CD4-positive, alpha-beta T cell treated with Interleukin-15 for 4 hours (primary cell): ENCODE measurements around the gene CACNG4.

Source experiments
- DNase-seq: peaks from one replicate; pipeline ENCODE4 v3.0.0-alpha.2; 2020; ENCODE audit warnings: low spot score

Gene CACNG4

GRCh38 chr17:66963909-66964771, at the start of gene CACNG4:
CACNG4 (plus strand) TSS chr17:66964707; CDS start chr17:66964912, 205 bp downstream.
- no peak for DNase-seq

GRCh38 chr17:66915204-66915611, 49.3 kb upstream of the CACNG4 start:
- no peak for DNase-seq

DNA sequence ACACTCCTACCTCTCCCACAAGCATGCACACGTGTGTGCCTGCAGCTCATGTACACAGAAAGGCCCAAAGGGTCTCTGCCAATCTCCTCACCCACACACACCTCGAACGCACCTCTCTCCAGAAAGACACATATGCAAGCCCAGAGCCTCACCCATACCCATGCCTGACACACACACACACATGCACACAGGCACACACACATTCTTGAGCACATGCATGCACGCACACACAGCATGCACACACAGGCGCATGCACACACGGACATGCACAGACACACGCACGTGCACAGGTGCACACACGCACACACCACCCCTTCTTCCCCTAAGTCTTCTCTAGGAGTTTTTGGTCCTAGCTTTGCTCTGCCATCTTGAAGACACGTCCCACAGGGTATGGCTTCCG, 48.7 kb upstream of the CACNG4 start:
- DNase-seq, result no peak

- no peak for DNase-seq
Observed at GRCh38 chr17:66916946-66917345, 47.6 kb upstream of the CACNG4 start.

DNA sequence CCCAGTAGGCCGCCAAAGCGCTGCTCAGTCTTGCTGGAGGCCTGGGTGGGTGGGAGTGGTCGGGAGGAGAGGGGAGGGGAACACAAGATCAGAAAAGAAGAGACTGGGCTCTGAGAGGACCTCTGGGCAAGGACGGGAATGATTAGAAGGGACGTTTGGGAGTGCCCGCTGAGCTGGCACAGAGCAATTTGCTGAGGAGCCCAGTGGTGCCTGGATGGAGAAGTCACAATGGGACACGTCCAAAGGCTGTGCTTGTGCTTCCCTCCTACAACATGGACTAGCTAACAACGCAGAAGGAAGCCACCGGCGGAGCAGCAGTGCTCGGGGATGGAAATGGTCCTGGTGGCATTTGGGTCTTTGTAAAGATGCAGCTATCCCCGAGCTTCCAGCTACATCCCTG, 45.6 kb upstream of the CACNG4 start:
- DNase-seq, result no peak

- no peak for DNase-seq
Observed at GRCh38 chr17:66920435-66920834, 44.1 kb upstream of the CACNG4 start.

DNA sequence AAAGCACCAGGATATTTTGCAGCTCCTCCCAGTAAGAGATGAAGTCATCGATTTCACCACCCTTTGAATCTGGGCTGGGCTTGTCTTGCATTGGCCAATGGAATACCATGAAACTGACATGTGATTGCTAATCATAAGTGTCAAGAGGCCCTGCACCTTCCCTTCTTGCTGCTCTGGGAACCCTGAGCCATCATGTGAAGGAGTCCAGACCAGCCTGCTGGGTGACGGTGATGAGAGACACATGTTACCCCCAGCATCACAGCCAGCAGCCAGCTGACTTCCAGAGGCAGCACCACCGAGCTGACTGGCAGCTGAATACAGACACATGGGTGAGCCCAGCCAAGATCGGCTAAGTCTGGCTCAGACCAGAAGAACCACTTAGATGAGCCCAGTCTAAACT, 43.6 kb upstream of the CACNG4 start:
- DNase-seq, result no peak

DNA sequence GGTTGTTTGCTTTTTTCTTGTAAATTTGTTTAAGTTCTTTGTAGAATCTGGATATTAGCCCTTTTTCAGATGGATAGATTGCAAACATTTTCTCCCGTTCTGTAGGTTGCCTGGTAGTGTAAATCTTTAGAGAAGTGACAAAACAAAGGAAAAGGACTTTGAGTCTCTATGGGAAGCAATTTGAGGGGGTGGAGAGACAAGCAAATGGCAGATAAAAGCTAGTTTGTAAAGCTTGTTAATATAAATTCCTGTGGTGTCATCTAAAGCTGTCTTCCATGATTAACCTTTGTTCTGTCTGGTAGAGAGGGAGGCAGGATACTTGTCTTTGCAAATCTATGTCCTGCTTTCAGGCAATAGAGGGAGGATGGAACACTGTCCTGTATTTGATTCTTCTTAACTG, 40.6 kb upstream of the CACNG4 start:
- DNase-seq, result no peak

DNA sequence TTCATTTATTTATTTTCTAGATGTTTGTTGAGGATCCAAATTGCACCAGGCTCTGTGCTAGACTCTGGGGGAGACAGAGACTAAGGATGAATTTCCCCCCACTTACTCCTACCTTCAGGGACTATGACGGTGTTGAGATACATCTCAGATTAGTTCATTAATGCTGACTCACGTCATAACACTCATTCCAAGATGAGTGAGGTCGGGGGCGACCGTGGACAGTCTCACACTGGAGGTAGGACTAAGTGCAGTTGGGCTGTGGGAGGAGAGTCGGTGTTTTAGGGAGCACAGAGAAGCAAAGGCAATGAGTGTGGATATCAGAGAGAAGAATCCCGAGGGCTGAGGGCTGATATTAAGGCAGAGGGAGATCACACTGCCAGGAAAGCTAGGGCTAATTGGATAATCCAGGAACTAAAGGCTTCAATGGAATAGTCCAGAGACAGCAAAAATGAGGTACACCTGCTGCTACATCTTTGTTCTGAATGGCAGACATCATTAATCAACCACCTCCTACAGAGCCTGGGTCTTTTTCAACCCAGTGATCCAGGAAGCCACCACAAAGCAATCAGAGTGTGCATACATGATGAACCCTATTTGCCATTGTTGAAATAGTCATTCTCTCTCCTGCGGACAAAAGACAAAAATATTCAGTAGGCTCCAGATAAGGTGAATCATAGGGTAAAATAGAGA, 38.6 kb upstream of the CACNG4 start:
- DNase-seq, result no peak

DNA sequence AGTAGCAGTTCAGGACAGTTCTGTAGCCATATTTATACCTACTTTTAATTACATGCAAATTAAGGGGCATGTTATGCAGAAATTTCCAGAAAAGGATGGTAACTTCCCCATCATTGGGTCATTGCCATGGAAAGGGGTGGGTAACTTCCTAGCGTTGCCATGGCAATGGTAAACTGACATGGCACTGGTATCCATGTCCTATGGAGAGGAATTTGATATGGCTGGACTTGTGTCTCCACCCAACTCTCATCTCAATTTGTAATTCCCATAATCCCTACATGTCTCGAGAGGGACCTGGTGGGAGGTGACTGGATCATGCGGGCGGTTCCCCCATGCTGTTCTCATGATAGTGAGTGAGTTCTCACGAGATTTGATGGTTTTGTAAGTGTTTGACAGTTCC, 35.6 kb upstream of the CACNG4 start:
- no peak for DNase-seq

- no peak for DNase-seq
Observed at GRCh38 chr17:66929591-66929990, 34.9 kb upstream of the CACNG4 start.

- DNase-seq, result no peak
Observed at GRCh38 chr17:66930933-66931332, 33.6 kb upstream of the CACNG4 start.

- DNase-seq, result no peak
Observed at GRCh38 chr17:66932311-66932710, 32.2 kb upstream of the CACNG4 start.

DNA sequence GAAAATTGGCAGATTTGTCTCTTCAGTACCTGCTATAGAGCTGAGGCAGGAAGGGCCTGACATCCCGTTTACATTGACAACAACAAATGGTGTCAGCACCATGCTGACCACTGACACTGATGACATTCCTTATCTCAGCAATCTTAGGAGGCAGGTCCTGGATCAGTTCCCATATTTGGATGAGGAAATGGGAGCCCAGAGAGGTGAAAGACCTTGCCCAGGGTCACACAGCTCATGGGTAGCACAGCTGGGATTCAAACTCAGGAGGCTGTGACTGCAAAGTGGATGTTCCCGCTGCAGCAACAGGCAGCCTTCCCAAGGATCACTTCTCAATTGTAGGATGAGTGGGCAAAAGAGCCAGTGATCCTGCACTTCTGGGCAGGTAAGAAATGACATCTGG, 30.5 kb upstream of the CACNG4 start:
- DNase-seq, result no peak

- no peak for DNase-seq
Observed at GRCh38 chr17:66935717-66936116, 28.8 kb upstream of the CACNG4 start.

- DNase-seq, result no peak
Observed at GRCh38 chr17:66938656-66939055, 25.9 kb upstream of the CACNG4 start.

GRCh38 chr17:66939461-66940114, 24.9 kb upstream of the CACNG4 start:
- no peak for DNase-seq

- DNase-seq, result no peak
Observed at GRCh38 chr17:66941249-66941648, 23.3 kb upstream of the CACNG4 start.

- no peak for DNase-seq
Observed at GRCh38 chr17:66941773-66942450, 22.6 kb upstream of the CACNG4 start.

DNA sequence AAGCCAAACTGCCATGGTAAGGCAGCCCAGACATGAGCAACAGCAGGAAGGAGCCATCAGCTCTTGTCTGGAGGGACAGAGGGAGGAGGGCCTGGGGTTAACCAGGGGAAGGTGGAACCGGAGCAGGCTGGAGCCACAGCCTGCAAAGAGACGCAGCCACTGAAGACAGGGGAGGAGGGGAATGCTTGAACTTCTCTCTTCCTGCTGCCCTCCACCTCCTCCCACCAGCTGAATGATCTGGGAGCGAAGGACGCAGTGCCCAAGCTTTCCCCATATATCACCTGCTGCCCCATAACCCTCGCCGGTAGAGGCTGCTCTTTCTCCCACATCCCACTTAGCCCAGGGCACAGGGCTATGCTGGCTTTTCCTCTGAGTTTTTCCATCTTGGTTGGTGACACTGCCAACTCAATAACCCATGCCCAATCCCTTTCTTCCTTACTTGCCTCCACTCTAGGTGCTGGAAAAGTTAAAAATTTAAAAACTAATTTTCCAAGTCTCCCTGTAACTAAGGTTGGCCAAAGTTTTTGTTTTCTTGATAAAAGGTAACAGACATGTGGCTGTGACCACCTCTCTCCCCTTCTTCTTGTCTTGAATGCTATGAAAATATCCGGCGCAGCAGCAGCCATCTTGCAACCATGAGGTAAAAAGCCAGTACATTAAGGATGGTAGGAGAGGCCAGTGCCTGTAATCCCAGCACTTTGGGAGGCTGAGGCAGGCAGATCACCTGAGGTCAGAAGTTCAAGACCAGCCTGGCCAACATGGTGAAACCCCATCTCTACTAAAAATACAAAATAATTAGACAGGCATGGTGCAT, 21.8 kb upstream of the CACNG4 start:
- no peak for DNase-seq

GRCh38 chr17:66943484-66943883, 21.0 kb upstream of the CACNG4 start:
- DNase-seq, result no peak
